Lower lobe of right lung (tissue), 2 donors: ENCODE results near the gene ARAP1. TPM values are rescaled to one million over a fixed set of nuclear protein-coding genes. Genes with fewer than 3 reads are reported as not detected.

ENCODE experiments used
- ATAC-seq, 2 donors: fragments of 200-7000 bp; cut with Tn5 transposase; one replicate each; pipeline ENCODE4 v1.9.1; 2020 to 2022; ENCODE audit warnings: mild to moderate bottlenecking in 2 of 2, moderate library complexity in 2 of 2
- DNase-seq: peaks from one replicate; pipeline ENCODE4 v3.0.0-alpha.2; 2020
- H3K27ac ChIP-seq: fragments of 200-600 bp; one replicate; pipeline ENCODE4 v1.8.0; 2022
- H3K27me3 ChIP-seq: fragments of 200-600 bp; one replicate; pipeline ENCODE4 v1.8.0; 2022; ENCODE audit warnings: low read depth
- H3K36me3 ChIP-seq: fragments of 200-600 bp; one replicate; pipeline ENCODE4 v1.8.0; 2022; ENCODE audit warnings: mild to moderate bottlenecking
- H3K4me1 ChIP-seq: fragments of 200-600 bp; one replicate; pipeline ENCODE4 v1.8.0; 2022
- H3K4me3 ChIP-seq: fragments of 200-600 bp; one replicate; pipeline ENCODE4 v1.8.0; 2022; ENCODE audit warnings: mild to moderate bottlenecking
- H3K9me3 ChIP-seq: fragments of 200-600 bp; one replicate; pipeline ENCODE4 v1.8.0; 2022
- intact Hi-C: fragments of 100-400 bp; cut with DNase I; formaldehyde crosslinking; loops from one replicate; pipeline ENCODE4 v1.11.0; 2022
- long read RNA-seq: library from polyadenylated mRNA; unstranded; transcript quantifications from one replicate; pipeline ENCODE4 v2.0.0, GENCODE V29; 2021
- total RNA-seq: library from RNA; stranded (reverse); fragmentation: NEBNext Ultra II Directional; extraction: Animal tissue kit (Norgen Biotek cat#: 25700); gene quantifications from one replicate; pipeline ENCODE4 v1.2.1, GENCODE V29; 2021
- TF ChIP-seq, protein P1 (sequence below): fragments of 200-600 bp; IDR thresholded peaks from one replicate; pipeline ENCODE4 v1.8.0; 2022; ENCODE audit warnings: antibody characterized with exemption, mild to moderate bottlenecking
- donor health status: DM: no; HTN: yes; CAD: no; lungs with severe emphysema.

The ARAP1 gene
- 276 TPM for total RNA-seq
- long read RNA-seq, full-length matches to known transcripts: 51 of 371 reads
- long read RNA-seq, partial matches to known transcripts: 224 of 371 reads
- long read RNA-seq, other reads (novel, unspliced or antisense): 96 of 371 reads

GRCh38 chr11:72752088-72752914 lies at the start of gene ARAP1:
Gene ARAP1 (minus strand): TSS chr11:72752408. CDS start chr11:72727128, 25,280 bp downstream.
- Histone ChIP-seq H3K4me1 (peaks cover 48% of the 10 kb centered on the region), H3K9me3 (no peaks in the 10 kb centered on the region), H3K27me3 (no peaks in the 10 kb centered on the region), H3K27ac (peak within 1 kb of the TSS; percentile 79), H3K36me3 (peaks cover 26% of the 10 kb centered on the region), H3K4me3 (peak within 1 kb of the TSS; percentile 83)
- peak; percentile 85 for DNase-seq
- intact Hi-C loops: no loop called here
- TF ChIP-seq, protein P1, sequence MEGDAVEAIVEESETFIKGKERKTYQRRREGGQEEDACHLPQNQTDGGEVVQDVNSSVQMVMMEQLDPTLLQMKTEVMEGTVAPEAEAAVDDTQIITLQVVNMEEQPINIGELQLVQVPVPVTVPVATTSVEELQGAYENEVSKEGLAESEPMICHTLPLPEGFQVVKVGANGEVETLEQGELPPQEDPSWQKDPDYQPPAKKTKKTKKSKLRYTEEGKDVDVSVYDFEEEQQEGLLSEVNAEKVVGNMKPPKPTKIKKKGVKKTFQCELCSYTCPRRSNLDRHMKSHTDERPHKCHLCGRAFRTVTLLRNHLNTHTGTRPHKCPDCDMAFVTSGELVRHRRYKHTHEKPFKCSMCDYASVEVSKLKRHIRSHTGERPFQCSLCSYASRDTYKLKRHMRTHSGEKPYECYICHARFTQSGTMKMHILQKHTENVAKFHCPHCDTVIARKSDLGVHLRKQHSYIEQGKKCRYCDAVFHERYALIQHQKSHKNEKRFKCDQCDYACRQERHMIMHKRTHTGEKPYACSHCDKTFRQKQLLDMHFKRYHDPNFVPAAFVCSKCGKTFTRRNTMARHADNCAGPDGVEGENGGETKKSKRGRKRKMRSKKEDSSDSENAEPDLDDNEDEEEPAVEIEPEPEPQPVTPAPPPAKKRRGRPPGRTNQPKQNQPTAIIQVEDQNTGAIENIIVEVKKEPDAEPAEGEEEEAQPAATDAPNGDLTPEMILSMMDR: no peak
- peak; percentile 92 to 93 for ATAC-seq

GRCh38 chr11:72799441-72799840 lies 47.2 kb upstream of the ARAP1 start:
- TF ChIP-seq, protein P1: no peak
- ATAC-seq (no peak), DNase-seq (no peak)
- intact Hi-C loops: loop anchor here (10.0 kb wide), 1 partner anchor 65 kb away; no protein-coding TSS in a partner anchor
- Histone ChIP-seq H3K36me3 (no peaks in the 10 kb centered on the region), H3K4me1 (peaks cover 4% of the 10 kb centered on the region), H3K27me3 (no peaks in the 10 kb centered on the region), H3K4me3 (no peak overlapping the region), H3K9me3 (no peaks in the 10 kb centered on the region), H3K27ac (no peak overlapping the region)

DNA sequence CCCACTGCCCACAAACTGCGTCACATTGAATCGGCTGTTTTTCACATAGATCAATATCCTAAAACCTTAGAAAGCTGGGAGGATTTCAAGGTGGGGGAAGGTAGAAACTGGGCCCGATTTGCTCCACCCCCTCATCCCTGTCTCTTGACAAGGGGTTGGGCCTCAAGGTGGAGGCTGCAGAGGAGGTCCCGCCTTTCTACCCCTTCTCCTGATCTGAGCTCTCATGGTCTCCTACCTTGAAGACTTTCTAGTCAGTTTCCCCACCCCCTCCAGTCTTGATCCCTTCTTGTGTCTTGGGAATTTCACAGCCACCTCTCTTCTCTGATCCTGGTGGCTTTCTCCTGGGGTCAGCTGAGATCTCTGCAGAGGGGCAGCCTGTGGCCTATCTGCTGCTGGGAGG lies 46.2 kb upstream of the ARAP1 start:
- H3K36me3 ChIP-seq: no peaks in the 10 kb centered on the region
- no peak overlapping the region for H3K27ac ChIP-seq
- ATAC-seq (no peak), DNase-seq (no peak)
- TF ChIP-seq, protein P1: no peak
- intact Hi-C loops: loop anchor here (10.0 kb wide), 1 partner anchor 64 kb away; no protein-coding TSS in a partner anchor
- H3K4me3 ChIP-seq: no peak overlapping the region
- peaks cover 11% of the 10 kb centered on the region for H3K4me1 ChIP-seq
- no peaks in the 10 kb centered on the region for H3K9me3 ChIP-seq
- no peaks in the 10 kb centered on the region for H3K27me3 ChIP-seq

DNA sequence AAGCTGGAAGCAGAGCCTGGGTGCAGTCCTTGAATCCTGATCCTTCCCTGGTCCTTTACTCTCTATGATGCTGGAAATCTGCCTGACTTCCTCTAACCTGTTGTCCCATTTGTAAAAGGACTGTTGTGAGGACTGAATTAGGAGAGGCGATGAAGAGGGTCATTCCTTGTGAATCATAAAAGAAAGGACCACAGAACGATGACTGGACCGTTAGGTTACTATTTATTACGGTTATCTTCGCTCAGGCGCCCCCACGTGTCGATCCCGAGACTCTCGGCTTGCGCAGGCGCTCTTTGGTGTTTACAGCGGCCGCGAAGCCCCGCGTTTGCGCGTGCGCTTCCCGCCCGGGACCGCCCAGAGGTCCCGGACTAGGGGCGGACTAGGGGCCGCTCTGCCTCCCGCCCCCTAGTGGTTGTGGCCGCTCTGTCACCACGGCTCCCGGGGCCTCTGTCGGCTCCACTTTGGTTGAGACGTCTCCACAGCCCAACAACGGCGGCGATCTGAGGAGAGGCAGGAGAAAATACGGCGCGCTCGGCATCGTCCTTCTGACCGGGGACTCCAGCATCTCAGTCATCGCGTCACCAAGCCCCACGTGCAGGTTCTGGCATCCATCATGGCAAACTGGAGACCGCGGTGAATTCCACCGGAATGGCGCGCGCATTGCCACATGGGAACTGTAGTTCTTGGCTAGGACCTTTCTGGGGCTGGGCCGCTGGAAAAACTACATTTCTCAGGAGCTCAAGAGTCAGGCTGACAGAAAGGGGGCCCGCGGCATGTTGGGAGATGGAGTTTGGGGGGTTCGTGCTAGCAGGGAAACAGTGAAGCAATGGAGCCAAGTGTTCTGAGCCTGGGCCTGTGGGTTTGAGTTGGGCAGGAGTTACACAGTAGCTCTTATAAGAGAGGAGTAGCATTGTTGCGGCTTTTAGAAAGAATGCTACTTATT lies 41.5 kb upstream of the ARAP1 start, which contains the start of gene STARD10:
Gene STARD10, minus strand, starts transcription at position 623 of the 943 bp plus-strand sequence. CDS start 12,866 bp downstream, outside the sequence.
- intact Hi-C loops: loop anchor here (10.0 kb wide), 1 partner anchor 59 kb away; no protein-coding TSS in a partner anchor
- Histone ChIP-seq H3K27me3 (no peaks in the 10 kb centered on the region), H3K9me3 (no peaks in the 10 kb centered on the region), H3K36me3 (no peaks in the 10 kb centered on the region), H3K4me1 (peaks cover 41% of the 10 kb centered on the region), H3K4me3 (peak within 1 kb of the TSS; percentile 70), H3K27ac (peak within 1 kb of the TSS; percentile 79)
- peak; percentile 98 for ATAC-seq
- TF ChIP-seq, protein P1: peak; percentile 98
- peak; percentile 97 for DNase-seq

DNA sequence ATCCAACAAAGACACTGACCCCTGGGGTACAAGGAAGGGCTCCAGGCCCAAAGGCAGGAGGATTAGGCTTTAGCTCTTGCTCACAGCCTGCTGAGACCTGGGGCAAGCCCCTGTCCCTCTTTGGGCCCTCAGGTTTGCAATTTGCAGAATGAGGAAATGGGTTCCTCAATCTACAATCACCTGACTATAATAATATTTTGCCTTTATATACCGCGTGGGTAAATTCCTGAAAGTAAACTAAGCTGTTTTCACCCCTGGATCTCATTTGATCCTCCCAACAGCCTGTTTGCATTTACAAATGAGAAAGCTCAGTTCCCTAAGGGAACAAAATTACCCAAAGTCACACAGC lies 40.8 kb upstream of the ARAP1 start:
- peak overlapping the region; percentile 79 for H3K27ac ChIP-seq
- peak overlapping the region; percentile 70 for H3K4me3 ChIP-seq
- intact Hi-C loops: loop anchor here (10.0 kb wide), 1 partner anchor 58 kb away; no protein-coding TSS in a partner anchor
- no peaks in the 10 kb centered on the region for H3K27me3 ChIP-seq
- TF ChIP-seq, protein P1: no peak
- peaks cover 48% of the 10 kb centered on the region for H3K4me1 ChIP-seq
- no peaks in the 10 kb centered on the region for H3K9me3 ChIP-seq
- H3K36me3 ChIP-seq: no peaks in the 10 kb centered on the region
- no peak for DNase-seq
- no peak for ATAC-seq
